K562 (cell line): ENCODE results near the gene CRELD2. TPM values are rescaled to one million over a fixed set of nuclear protein-coding genes. Genes with fewer than 3 reads are reported as not detected.

Source experiments
- BRD4 ChIP-seq: fragments of 200-600 bp; sonication (generic); IDR thresholded peaks from 2 replicates; pipeline ENCODE4 v1.6.1; 2017; ENCODE audit warnings: inconsistent platforms
- CREB1 ChIP-seq, 2 experiments: sonication (generic) in 1 of 2; formaldehyde crosslinking in 1 of 2; IDR thresholded peaks; 2 replicates each; pipeline versions ENCODE4 v1.6.1 to v1.8.0; 2012 to 2022; ENCODE audit warnings: inconsistent platforms in 1 of 2, mild to moderate bottlenecking in 1 of 2, missing genetic modification reagents in 1 of 2, moderate library complexity in 1 of 2
- E4F1 ChIP-seq: fragments of 250-450 bp; sonication (Bioruptor Pico); IDR thresholded peaks from 2 replicates; pipeline ENCODE4 v1.5.0; 2021; ENCODE audit warnings: mild to moderate bottlenecking, borderline replicate concordance
- EGR1 ChIP-seq: fragments of 450-650 bp; conservative IDR thresholded peaks from 2 replicates; pipeline ENCODE4 v1.6.1; 2017; ENCODE audit warnings: mild to moderate bottlenecking
- GMEB1 ChIP-seq: fragments of 250-450 bp; sonication (Bioruptor Pico); IDR thresholded peaks from 2 replicates; pipeline ENCODE4 v1.4.0; 2020; ENCODE audit warnings: mild to moderate bottlenecking
- HMGN3 ChIP-seq: IDR thresholded peaks from 2 replicates; pipeline ENCODE4 v1.6.1; 2011; ENCODE audit warnings: borderline replicate concordance, low read depth, mild to moderate bottlenecking, mixed read lengths, low read length; ENCODE audit not compliant: insufficient read length; ENCODE audit errors: extremely low read depth
- MTA3 ChIP-seq: fragments of 450-650 bp; formaldehyde crosslinking; IDR thresholded peaks from 2 replicates; pipeline ENCODE4 v1.6.1; 2017; ENCODE audit warnings: mild to moderate bottlenecking, borderline replicate concordance
- NR2C1 ChIP-seq, 2 experiments: fragments of 450-650 bp; IDR thresholded peaks; 2 replicates each; pipeline ENCODE4 v1.6.1; 2017; ENCODE audit warnings: mild to moderate bottlenecking in 2 of 2, antibody characterized with exemption in 1 of 2, inconsistent platforms in 1 of 2, missing compliant biosample characterization in 1 of 2, missing genetic modification characterization in 1 of 2
- PHTF2 ChIP-seq: fragments of 250-450 bp; sonication (Bioruptor Pico); IDR thresholded peaks from 2 replicates; pipeline ENCODE4 v1.5.0; 2021; ENCODE audit warnings: mild to moderate bottlenecking
- POLR2A ChIP-seq: fragments of 450-650 bp; conservative IDR thresholded peaks from 2 replicates; pipeline ENCODE4 v1.6.1; 2016
- POLR2AphosphoS5 ChIP-seq: IDR thresholded peaks from 2 replicates; pipeline ENCODE4 v1.6.1; 2011; ENCODE audit warnings: mild to moderate bottlenecking, low read depth, low read length, moderate library complexity; ENCODE audit not compliant: control insufficient read depth, insufficient read depth
- TEAD1 ChIP-seq, 2 experiments: fragments of 450-650 bp in 1 of 2; sonication (generic) in 1 of 2; formaldehyde crosslinking; IDR thresholded peaks; 2 replicates each; pipeline versions ENCODE4 v1.4.0 to v1.8.0; 2020 to 2022; ENCODE audit warnings: mild to moderate bottlenecking in 2 of 2, missing genetic modification reagents in 1 of 2
- ZBTB11 ChIP-seq, 3 experiments: fragments of 200-800 bp in 1 of 3; fragments of 250-450 bp in 1 of 3; fragments of 450-650 bp in 1 of 3; sonication (Bioruptor Pico) in 1 of 3; sonication (Bioruptor generic) in 1 of 3; formaldehyde crosslinking in 1 of 3; IDR thresholded peaks; 2 replicates each; pipeline versions ENCODE4 v1.6.1 to v1.8.0; 2016 to 2022; ENCODE audit warnings: mild to moderate bottlenecking in 2 of 3, missing genetic modification characterization in 2 of 3, missing compliant biosample characterization in 1 of 3, moderate library complexity in 1 of 3
- ZFPM2 ChIP-seq: fragments of 250-450 bp; sonication (Bioruptor Pico); IDR thresholded peaks from 2 replicates; pipeline ENCODE4 v1.5.1; 2022; ENCODE audit warnings: mild to moderate bottlenecking
- ZNF232 ChIP-seq: sonication (generic); formaldehyde crosslinking; IDR thresholded peaks from 2 replicates; pipeline ENCODE4 v1.8.0; 2022; ENCODE audit warnings: mild to moderate bottlenecking, missing genetic modification reagents
- polyA plus RNA-seq, 8 experiments: library from polyadenylated mRNA; depleted of rRNA in 4 of 8; stranded (reverse) in 5 of 8; unstranded in 3 of 8; fragments of >200 nt; fragmentation: Nextera tagmentation in 2 of 8; fragmentation: Illumina TruSeq in 1 of 8; extraction: Ambion mirVana in 2 of 8; extraction: Trizol in 1 of 8; gene quantifications; 2 replicates each; pipeline versions ENCODE4 v1.2.1 to v1.2.3, GENCODE V29; 2011 to 2014; ENCODE audit warnings: inconsistent platforms in 1 of 8, missing spikeins in 1 of 8
- total RNA-seq, 7 experiments: library from RNA; depleted of rRNA in 6 of 7; stranded (reverse); fragments of >200 nt in 6 of 7; fragmentation: Illumina TruSeq in 2 of 7; extraction: Trizol in 2 of 7; gene quantifications; 2 replicates each; pipeline versions ENCODE4 v1.2.1 to v1.2.3, GENCODE V29; 2011 to 2021; ENCODE audit warnings: low replicate concordance in 1 of 7

CRELD2 gene
- total and polyA plus RNA-seq, 9 of the 15 experiments (the other 6 are each of a cell fraction or from before 2014, with no cell fraction given), result 0.96 to 25.3 (median 8.8) TPM

GRCh38 chr22:49971232-49972162 lies 53.1 kb downstream of the CRELD2 start (continued):
- TF ChIP-seq GMEB1 (CRISPR knock-in tag), result peak; percentile 46; the same call in 1 of the 2 replicates
- TF ChIP-seq EGR1, result peak; percentile 94
- no peak for TF ChIP-seq E4F1 (CRISPR knock-in tag)
- TF ChIP-seq MTA3, result peak; percentile 12; the same call in 1 of the 2 replicates
- TF ChIP-seq TEAD1 (CRISPR knock-in tag; IDR thresholded peaks at IDR 0.05), result peak in 1 of 2 experiments; percentile 15; a peak in 1 of 4 replicates
- peak; percentile 62; the same call in 1 of the 2 replicates for TF ChIP-seq ZNF232 (CRISPR knock-in tag)
- TF ChIP-seq HMGN3, result peak; percentile 54
- peak; percentile 67 for TF ChIP-seq NR2C1 (IDR thresholded peaks at IDR 0.05)
- peak; percentile 64 for TF ChIP-seq NR2C1 (tag; IDR thresholded peaks at IDR 0.05)
- no peak for TF ChIP-seq PHTF2 (CRISPR knock-in tag)
- no peak for TF ChIP-seq CREB1 (IDR thresholded peaks at IDR 0.05)
- TF ChIP-seq CREB1 (CRISPR knock-in tag; IDR thresholded peaks at IDR 0.05), result 0 out of 2 replicates have a peak, but pooled peaks have one; percentile 37
- peak in 1 of 3 experiments; percentile 51; a peak in 2 of 6 replicates for TF ChIP-seq ZBTB11 (CRISPR knock-in tag; IDR thresholded peaks at IDR 0.05)
- TF ChIP-seq ZFPM2 (CRISPR knock-in tag), result no peak
- peak; percentile 1; the same call in 1 of the 2 replicates for TF ChIP-seq POLR2AphosphoS5
- TF ChIP-seq BRD4, result peak; percentile 72; the same call in 1 of the 2 replicates
- TF ChIP-seq POLR2A, result peak; percentile 55
